Stomach (tissue), 9 donors: ENCODE data around the gene NVL. TPM values are rescaled to one million over a fixed set of nuclear protein-coding genes. Genes with fewer than 3 reads are reported as not detected.

Source experiments
- DNase-seq, 2 donors: peaks; one replicate each; pipeline versions ENCODE4 v3.0.0 to v3.0.0-alpha.2; 2013 to 2019
- H3K27ac ChIP-seq, 5 donors: fragments of 200-600 bp in 4 of 5; sonication (generic) in 4 of 5; one replicate each; pipeline ENCODE4 v1.5.1; 2013 to 2019; ENCODE audit warnings: mild to moderate bottlenecking in 1 of 5, moderate library complexity in 1 of 5
- H3K27me3 ChIP-seq, 3 donors: fragments of 200-600 bp; sonication (generic); one replicate each; pipeline ENCODE4 v1.5.1; 2017 to 2019; ENCODE audit warnings: mixed run types in 1 of 3
- H3K36me3 ChIP-seq, 4 donors: fragments of 200-600 bp; sonication (generic); 1 replicate in 3 of 4; 2 replicates in 1 of 4; pipeline ENCODE4 v1.5.1; 2016 to 2019
- H3K4me1 ChIP-seq, 4 donors: fragments of 200-600 bp; sonication (generic); one replicate each; pipeline ENCODE4 v1.5.1; 2016 to 2019
- H3K4me3 ChIP-seq, 4 donors: fragments of 200-600 bp; sonication (generic) in 3 of 4; one replicate each; pipeline ENCODE4 v1.5.1; 2016 to 2019; ENCODE audit warnings: mild to moderate bottlenecking in 1 of 4
- H3K9me3 ChIP-seq, 4 donors: fragments of 200-600 bp; sonication (generic); one replicate each; pipeline ENCODE4 v1.5.1; 2016 to 2019
- EP300 ChIP-seq: sonication (generic); formaldehyde crosslinking; IDR thresholded peaks from one replicate; pipeline ENCODE4 v1.6.1; 2017; ENCODE audit warnings: antibody characterized with exemption
- POLR2A ChIP-seq, 4 donors: fragments of 450-650 bp; IDR thresholded peaks; one replicate each; pipeline ENCODE4 v1.6.1; 2016; ENCODE audit warnings: antibody characterized with exemption in 4 of 4, control low read depth in 2 of 4, mild to moderate bottlenecking in 1 of 4, moderate library complexity in 1 of 4
- POLR2AphosphoS5 ChIP-seq, 3 donors: sonication (generic); formaldehyde crosslinking; IDR thresholded peaks; one replicate each; pipeline ENCODE4 v1.6.1; 2016; ENCODE audit warnings: antibody characterized with exemption in 3 of 3
- WGBS, 5 donors: extraction: QIAGEN DNeasy Blood & Tissue Kit in 3 of 5; methylation state at CpG; one replicate each; pipeline versions ENCODE4 v1.1.5 to v1.1.7; 2013 to 2018; 5-methylcytosine and 5-hydroxymethylcytosine counted together
- intact Hi-C: fragments of 100-400 bp; cut with DNase I; formaldehyde crosslinking; loops from one replicate; pipeline ENCODE4 v1.15.1; 2023; ENCODE audit warnings: low total_unique reads
- polyA plus RNA-seq, 3 donors: library from polyadenylated mRNA; stranded (reverse); fragments of 200-250 nt; gene quantifications; one replicate each; pipeline ENCODE4 v1.2.3, GENCODE V29; 2013
- total RNA-seq, 5 donors: library from RNA; depleted of rRNA; stranded (reverse); fragments of >200 nt; gene quantifications; one replicate each; pipeline versions ENCODE4 v1.1.0 to v1.2.3, GENCODE V29; 2014 to 2016
- TF ChIP-seq, protein P1 (sequence below), 7 experiments: fragments of 450-650 bp in 4 of 7; fragments of 200-600 bp in 3 of 7; sonication (generic) in 3 of 7; IDR thresholded peaks; one replicate each; pipeline ENCODE4 v1.5.1; 2016 to 2019; ENCODE audit warnings: antibody characterized with exemption in 7 of 7, control low read depth in 2 of 7, mild to moderate bottlenecking in 1 of 7
- donor health status: healthy with polysubstance abuse.
- donor health status: Bipolar disorder and iron deficiency.
- donor health status: healthy.

NVL gene
- total and polyA plus RNA-seq, 8 donors, result 17.4 to 50.9 (median 33.2) TPM

DNA sequence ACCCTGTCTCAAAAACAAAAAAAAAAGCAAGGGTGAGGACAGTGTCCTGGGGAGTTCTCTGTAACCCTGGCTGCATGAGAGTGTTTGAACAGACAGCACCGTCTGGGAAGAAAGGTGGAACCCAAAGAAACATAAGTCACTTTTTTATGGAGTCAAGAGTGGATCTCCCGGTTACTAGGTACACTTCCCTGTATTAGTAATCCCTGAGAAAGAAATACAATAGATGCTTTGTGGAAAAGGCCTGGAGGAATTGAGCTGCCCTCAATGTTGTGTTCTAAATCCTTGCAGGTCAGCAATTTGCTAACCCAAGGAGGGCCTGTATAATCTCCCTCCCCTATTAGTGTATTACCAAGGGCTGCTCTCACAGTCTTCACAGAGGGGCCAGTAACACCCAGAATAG lies 130.3 kb downstream of the NVL start:
- intact Hi-C loops, result no loop called here
- no peaks in the 10 kb centered on the region for H3K9me3 ChIP-seq
- TF ChIP-seq POLR2A (IDR thresholded peaks at IDR 0.05) (no peak), EP300 (no peak), POLR2AphosphoS5 (IDR thresholded peaks at IDR 0.05) (no peak)
- TF ChIP-seq, protein P1, sequence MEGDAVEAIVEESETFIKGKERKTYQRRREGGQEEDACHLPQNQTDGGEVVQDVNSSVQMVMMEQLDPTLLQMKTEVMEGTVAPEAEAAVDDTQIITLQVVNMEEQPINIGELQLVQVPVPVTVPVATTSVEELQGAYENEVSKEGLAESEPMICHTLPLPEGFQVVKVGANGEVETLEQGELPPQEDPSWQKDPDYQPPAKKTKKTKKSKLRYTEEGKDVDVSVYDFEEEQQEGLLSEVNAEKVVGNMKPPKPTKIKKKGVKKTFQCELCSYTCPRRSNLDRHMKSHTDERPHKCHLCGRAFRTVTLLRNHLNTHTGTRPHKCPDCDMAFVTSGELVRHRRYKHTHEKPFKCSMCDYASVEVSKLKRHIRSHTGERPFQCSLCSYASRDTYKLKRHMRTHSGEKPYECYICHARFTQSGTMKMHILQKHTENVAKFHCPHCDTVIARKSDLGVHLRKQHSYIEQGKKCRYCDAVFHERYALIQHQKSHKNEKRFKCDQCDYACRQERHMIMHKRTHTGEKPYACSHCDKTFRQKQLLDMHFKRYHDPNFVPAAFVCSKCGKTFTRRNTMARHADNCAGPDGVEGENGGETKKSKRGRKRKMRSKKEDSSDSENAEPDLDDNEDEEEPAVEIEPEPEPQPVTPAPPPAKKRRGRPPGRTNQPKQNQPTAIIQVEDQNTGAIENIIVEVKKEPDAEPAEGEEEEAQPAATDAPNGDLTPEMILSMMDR (IDR thresholded peaks at IDR 0.05), result no peak
- H3K4me3 ChIP-seq, result no peak overlapping the region
- H3K36me3 ChIP-seq, result peaks cover 0 to 9% (median 0%) of the 10 kb centered on the region in 4 donors
- H3K4me1 ChIP-seq, result peaks cover 15 to 46% (median 30%) of the 10 kb centered on the region in 4 donors
- H3K27ac ChIP-seq, result peak overlapping the region in 1 of 5 donors; percentile 4
- no peak for DNase-seq
- H3K27me3 ChIP-seq, result no peaks in the 10 kb centered on the region
- 37 to 51% (median 42%) methylated on average over 2 of the region's 2 CpGs for WGBS, 5 donors

DNA sequence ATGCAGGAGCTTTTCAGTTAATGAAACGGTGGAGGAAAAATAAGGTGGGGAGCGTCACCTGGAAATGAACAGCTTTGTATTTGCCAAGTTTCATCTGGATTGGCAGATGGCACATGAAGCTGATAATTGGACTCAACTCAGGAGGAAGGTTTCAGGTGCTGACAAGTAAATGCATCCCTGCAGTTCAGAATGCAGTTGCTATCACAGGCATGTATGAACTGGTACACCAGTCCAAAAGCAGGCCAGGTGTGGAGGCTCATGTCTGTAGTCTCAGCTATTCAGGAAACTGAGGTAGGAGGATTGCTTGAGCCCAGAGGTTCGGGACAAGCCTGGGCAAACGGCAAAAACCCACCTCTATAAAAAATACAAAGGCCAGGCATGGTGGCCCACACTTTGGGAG lies 131.4 kb downstream of the NVL start:
- intact Hi-C loops, result no loop called here
- WGBS, 5 donors, result 91 to 94% (median 92%) methylated on average over 4 of the region's 4 CpGs
- Histone ChIP-seq H3K27me3 (no peaks in the 10 kb centered on the region), H3K4me3 (no peak overlapping the region), H3K4me1 (peaks cover 6 to 35% (median 20%) of the 10 kb centered on the region in 4 donors), H3K36me3 (peaks cover 0 to 17% (median 10%) of the 10 kb centered on the region in 4 donors), H3K9me3 (no peaks in the 10 kb centered on the region), H3K27ac (no peak overlapping the region)
- no peak for DNase-seq
- TF ChIP-seq POLR2AphosphoS5 (IDR thresholded peaks at IDR 0.05) (no peak), POLR2A (IDR thresholded peaks at IDR 0.05) (no peak), EP300 (no peak)
- TF ChIP-seq, protein P1 (IDR thresholded peaks at IDR 0.05), result no peak

DNA sequence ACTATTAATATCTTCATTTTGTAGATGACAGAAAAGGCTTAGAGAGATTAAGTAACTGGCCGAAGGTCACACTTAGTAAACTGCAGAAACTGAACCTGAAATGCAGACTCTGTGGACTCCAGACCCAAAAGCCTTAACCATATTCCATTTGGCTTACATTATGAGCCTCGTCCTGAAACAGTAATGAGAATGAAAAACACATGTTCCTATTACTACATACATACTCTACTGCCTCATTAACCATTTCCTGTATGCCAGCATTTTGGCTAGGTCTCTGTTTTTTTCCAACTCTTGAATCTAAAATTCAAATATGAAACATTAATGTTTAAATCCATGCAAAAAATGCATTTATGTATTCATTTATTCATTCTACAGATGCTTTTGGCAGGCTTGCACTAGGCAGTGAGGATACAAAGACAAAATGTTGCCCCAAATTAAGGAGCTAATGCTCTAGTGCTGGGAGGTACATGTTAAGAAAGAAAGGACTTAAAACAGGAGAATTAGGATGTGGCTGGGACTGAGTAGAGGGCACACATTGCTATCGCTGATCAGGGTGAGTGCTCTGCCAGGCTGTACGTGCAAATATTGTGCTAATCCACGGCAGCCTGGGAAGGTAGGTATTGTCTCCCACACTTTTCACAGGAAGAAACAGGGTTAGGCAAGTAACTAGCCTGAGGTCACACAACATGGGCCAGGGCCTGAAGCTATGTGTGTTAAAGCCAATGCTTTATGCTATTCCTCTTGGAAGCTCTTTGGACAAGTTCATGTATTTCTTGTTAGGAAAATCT lies 133.0 kb downstream of the NVL start:
- WGBS, 5 donors, result 27 to 56% (median 30%) methylated on average over 5 of the region's 5 CpGs
- Histone ChIP-seq H3K4me3 (no peak overlapping the region), H3K9me3 (no peaks in the 10 kb centered on the region), H3K27me3 (no peaks in the 10 kb centered on the region), H3K27ac (peak overlapping the region in 1 of 5 donors; percentile 45), H3K4me1 (peaks cover 0 to 25% (median 15%) of the 10 kb centered on the region in 4 donors), H3K36me3 (peaks cover 8 to 33% (median 25%) of the 10 kb centered on the region in 4 donors)
- TF ChIP-seq POLR2A (IDR thresholded peaks at IDR 0.05) (no peak), EP300 (no peak), POLR2AphosphoS5 (IDR thresholded peaks at IDR 0.05) (no peak)
- TF ChIP-seq, protein P1 (IDR thresholded peaks at IDR 0.05), result no peak
- intact Hi-C loops, result no loop called here
- DNase-seq, result no peak

DNA sequence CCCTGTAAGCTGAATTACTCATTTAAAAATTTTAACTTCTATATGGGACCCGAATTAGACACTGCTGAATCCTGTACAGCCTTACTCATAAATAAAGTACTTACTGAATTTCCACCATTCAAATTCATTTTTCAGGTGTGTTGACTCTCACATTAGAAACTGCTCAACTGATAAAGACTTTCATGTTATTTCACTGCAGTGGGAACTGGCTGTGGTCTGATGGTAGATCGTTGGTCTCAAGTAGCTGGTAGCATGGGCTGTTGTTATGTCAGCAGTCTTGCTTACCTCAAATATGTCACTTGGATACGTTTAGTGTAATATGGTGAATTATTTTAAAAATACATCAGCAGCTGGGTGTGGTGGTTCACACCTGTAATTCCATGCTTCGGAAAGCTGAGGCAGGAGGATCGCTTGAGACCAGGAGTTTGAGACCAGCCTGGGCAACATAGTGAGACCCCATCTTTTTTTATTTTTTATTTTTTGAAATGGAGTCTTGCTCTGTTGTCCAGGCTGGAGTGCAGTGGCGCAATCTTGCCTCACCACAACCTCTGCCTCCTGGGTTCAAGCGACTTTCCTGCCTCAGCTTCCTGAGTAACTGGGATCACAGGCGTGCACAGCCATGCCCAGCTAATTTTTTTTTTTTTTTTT lies 136.5 kb downstream of the NVL start:
- Histone ChIP-seq H3K4me3 (no peak overlapping the region), H3K27me3 (no peaks in the 10 kb centered on the region), H3K4me1 (peaks cover 0 to 33% (median 18%) of the 10 kb centered on the region in 4 donors), H3K9me3 (no peaks in the 10 kb centered on the region), H3K36me3 (peaks cover 12 to 52% (median 51%) of the 10 kb centered on the region in 4 donors), H3K27ac (no peak overlapping the region)
- 89 to 94% (median 94%) methylated on average over 8 of the region's 8 CpGs for WGBS, 5 donors
- intact Hi-C loops, result no loop called here
- no peak for DNase-seq
- TF ChIP-seq, protein P1 (IDR thresholded peaks at IDR 0.05), result no peak
- TF ChIP-seq POLR2AphosphoS5 (IDR thresholded peaks at IDR 0.05) (no peak), POLR2A (IDR thresholded peaks at IDR 0.05) (no peak), EP300 (no peak)
